Measurements from ENCODE around the gene PRX. TPM values are rescaled to one million over a fixed set of nuclear protein-coding genes. Genes with fewer than 3 reads are reported as not detected.

Gene PRX
- total RNA-seq, 1 experiment from 2014 or later: 2.2 TPM

DNA sequence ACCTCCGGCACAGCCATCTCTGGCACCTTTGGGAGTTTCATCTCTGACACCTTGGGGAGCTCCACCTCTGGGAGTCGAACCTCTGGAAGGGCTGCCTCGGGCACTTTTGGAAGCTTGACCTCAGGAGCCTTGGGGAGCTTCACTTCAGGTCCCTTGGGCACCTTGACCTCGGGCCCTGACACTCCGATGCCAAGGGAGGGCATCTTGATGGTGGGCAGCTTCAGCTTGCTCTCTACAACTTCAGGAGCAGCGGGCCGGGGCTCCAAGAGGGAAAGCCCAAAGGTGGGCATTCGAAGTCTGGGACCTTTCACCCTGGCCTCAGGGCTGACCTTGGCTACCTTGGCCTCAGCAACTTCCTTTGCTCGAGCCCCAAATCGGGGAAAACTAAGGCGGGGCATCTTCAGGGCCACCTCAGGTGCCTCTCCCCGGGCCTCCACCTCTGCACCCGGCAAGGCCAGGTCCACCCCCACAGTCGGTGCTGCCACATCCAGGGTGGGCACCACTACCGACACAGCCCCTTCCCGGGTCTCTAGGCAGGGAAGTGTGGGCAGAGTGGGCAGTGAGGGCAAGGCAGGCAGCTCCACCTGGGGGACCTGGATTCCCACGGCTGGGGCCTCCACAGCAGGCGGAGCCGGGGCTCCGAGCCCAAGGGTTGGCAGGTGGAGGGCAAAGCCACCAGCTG is 16.2 kb downstream of the PRX start:
- BruUV-seq (replicated peaks): no TSS peak
- H3K9ac ChIP-seq (ENCODE audit: low read length): no peak overlapping the region
- ChIA-PET POLR2A (ENCODE audit: unreplicated experiment) (no interaction called here), CTCF (interaction anchor here (0.8 kb wide), 1 partner anchor 92 kb away, joined by 6 read pairs; no protein-coding TSS in a partner anchor)
- H3K4me1 ChIP-seq (ENCODE audit: insufficient read depth, low read length): peaks cover 10% of the 10 kb centered on the region; the same call in 1 of the 2 replicates
- ATAC-seq (no peak), DNase-seq (no peak)
- no peaks in the 10 kb centered on the region for H3K36me3 ChIP-seq (ENCODE audit: low read depth, low read length)
- H3K9me2 ChIP-seq (replicated peaks; ENCODE audit: low read length): no peaks in the 10 kb centered on the region
- no peak overlapping the region for H2AFZ ChIP-seq (ENCODE audit: low read length)
- no peaks in the 10 kb centered on the region for H3K27me3 ChIP-seq (ENCODE audit: low read length)
- H3K79me2 ChIP-seq (ENCODE audit: low read length): no peaks in the 10 kb centered on the region
- no peak overlapping the region for H3K27ac ChIP-seq (ENCODE audit: low read length)
- H3K4me3 ChIP-seq (ENCODE audit: low read length): no peak overlapping the region
- no peaks in the 10 kb centered on the region for H4K20me1 ChIP-seq (ENCODE audit: low read length)
- TF ChIP-seq EZH2 (IDR thresholded peaks at IDR 0.05; ENCODE audit: low read length, unreplicated experiment) (no peak), EZH2phosphoT487 (IDR thresholded peaks at IDR 0.05; ENCODE audit: borderline replicate concordance, low read length) (no peak)
- intact Hi-C loops (cut with micrococcal nuclease): no loop called here
- H3K9me3 ChIP-seq (ENCODE audit: low read length): no peaks in the 10 kb centered on the region
- no peak overlapping the region for H3K4me2 ChIP-seq (ENCODE audit: low read length)
- no peaks in the 10 kb centered on the region for H3F3A ChIP-seq (ENCODE audit: low read length, unreplicated experiment)

DNA sequence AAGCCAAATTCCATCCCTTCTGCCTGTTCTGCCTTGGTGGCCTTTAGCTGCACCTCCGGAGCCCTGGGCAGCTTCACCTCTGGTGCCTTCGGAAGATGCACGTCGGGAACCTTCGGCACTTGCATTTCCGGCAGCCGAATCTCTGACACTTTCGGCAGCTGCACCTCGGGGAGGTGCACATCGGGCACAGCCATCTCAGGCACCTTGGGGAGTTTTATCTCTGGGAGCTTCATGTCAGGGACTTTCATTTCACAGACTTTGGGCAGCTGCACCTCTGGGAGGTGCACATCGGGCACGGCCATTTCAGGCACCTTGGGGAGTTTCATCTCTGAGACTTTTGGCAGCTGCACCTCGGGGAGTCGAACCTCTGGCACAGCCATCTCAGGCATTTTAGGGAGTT is 17.2 kb downstream of the PRX start:
- POLR2A ChIA-PET (ENCODE audit: unreplicated experiment): no interaction called here

DNA sequence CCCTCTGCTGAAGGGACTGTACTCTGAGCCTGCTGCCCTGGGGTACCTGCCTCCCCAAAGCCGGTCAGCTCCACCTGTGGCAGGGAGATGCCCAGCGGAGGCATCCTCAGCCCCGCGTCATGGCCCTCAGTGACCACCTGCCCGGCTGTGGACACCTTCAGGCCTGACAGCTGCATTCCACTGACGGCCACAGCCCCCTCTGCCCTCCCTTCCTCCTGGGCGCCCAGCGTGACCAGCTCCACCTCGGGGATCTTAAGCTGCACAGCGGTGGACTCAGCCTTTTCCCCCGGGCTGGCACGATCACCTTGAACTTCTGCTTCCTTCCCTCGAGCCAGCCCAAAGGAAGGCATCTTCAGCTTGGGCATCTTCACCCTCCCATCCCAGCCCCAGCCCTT is 18.4 kb downstream of the PRX start:
- CTCF ChIA-PET: no interaction called here
- intact Hi-C loops (cut with micrococcal nuclease): no loop called here
- Histone ChIP-seq H3K27ac (ENCODE audit: low read length) (no peak overlapping the region), H3F3A (ENCODE audit: low read length, unreplicated experiment) (no peaks in the 10 kb centered on the region), H3K9me3 (ENCODE audit: low read length) (no peaks in the 10 kb centered on the region), H3K4me2 (ENCODE audit: low read length) (no peak overlapping the region), H3K9me2 (replicated peaks; ENCODE audit: low read length) (no peaks in the 10 kb centered on the region), H2AFZ (ENCODE audit: low read length) (no peak overlapping the region), H3K27me3 (ENCODE audit: low read length) (no peaks in the 10 kb centered on the region), H3K79me2 (ENCODE audit: low read length) (no peaks in the 10 kb centered on the region), H3K4me1 (ENCODE audit: insufficient read depth, low read length) (peaks cover 10% of the 10 kb centered on the region; the same call in 1 of the 2 replicates), H4K20me1 (ENCODE audit: low read length) (no peaks in the 10 kb centered on the region), H3K9ac (ENCODE audit: low read length) (no peak overlapping the region), H3K4me3 (ENCODE audit: low read length) (no peak overlapping the region), H3K36me3 (ENCODE audit: low read depth, low read length) (no peaks in the 10 kb centered on the region)
- DNase-seq: no peak
- ATAC-seq: no peak
- POLR2A ChIA-PET (ENCODE audit: unreplicated experiment): interaction anchor here (0.7 kb wide), 1 partner anchor 19 kb away, joined by 3 read pairs; no protein-coding TSS in a partner anchor
- BruUV-seq (replicated peaks): no TSS peak
- TF ChIP-seq, protein P1, sequence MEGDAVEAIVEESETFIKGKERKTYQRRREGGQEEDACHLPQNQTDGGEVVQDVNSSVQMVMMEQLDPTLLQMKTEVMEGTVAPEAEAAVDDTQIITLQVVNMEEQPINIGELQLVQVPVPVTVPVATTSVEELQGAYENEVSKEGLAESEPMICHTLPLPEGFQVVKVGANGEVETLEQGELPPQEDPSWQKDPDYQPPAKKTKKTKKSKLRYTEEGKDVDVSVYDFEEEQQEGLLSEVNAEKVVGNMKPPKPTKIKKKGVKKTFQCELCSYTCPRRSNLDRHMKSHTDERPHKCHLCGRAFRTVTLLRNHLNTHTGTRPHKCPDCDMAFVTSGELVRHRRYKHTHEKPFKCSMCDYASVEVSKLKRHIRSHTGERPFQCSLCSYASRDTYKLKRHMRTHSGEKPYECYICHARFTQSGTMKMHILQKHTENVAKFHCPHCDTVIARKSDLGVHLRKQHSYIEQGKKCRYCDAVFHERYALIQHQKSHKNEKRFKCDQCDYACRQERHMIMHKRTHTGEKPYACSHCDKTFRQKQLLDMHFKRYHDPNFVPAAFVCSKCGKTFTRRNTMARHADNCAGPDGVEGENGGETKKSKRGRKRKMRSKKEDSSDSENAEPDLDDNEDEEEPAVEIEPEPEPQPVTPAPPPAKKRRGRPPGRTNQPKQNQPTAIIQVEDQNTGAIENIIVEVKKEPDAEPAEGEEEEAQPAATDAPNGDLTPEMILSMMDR (conservative IDR thresholded peaks at IDR 0.05; ENCODE audit: low read depth, low read length): no peak
- no peak for TF ChIP-seq EZH2phosphoT487 (IDR thresholded peaks at IDR 0.05; ENCODE audit: borderline replicate concordance, low read length)
- no peak for TF ChIP-seq EZH2 (IDR thresholded peaks at IDR 0.05; ENCODE audit: low read length, unreplicated experiment)

More for the DNA sequence above, 17.2 kb downstream of the PRX start:
- Histone ChIP-seq H2AFZ (ENCODE audit: low read length) (no peak overlapping the region), H3K79me2 (ENCODE audit: low read length) (no peaks in the 10 kb centered on the region), H3K27ac (ENCODE audit: low read length) (no peak overlapping the region), H4K20me1 (ENCODE audit: low read length) (no peaks in the 10 kb centered on the region), H3K27me3 (ENCODE audit: low read length) (no peaks in the 10 kb centered on the region), H3K9me3 (ENCODE audit: low read length) (no peaks in the 10 kb centered on the region), H3K9ac (ENCODE audit: low read length) (no peak overlapping the region), H3F3A (ENCODE audit: low read length, unreplicated experiment) (no peaks in the 10 kb centered on the region), H3K4me2 (ENCODE audit: low read length) (no peak overlapping the region), H3K4me1 (ENCODE audit: insufficient read depth, low read length) (peaks cover 10% of the 10 kb centered on the region; the same call in 1 of the 2 replicates), H3K9me2 (replicated peaks; ENCODE audit: low read length) (no peaks in the 10 kb centered on the region), H3K36me3 (ENCODE audit: low read depth, low read length) (no peaks in the 10 kb centered on the region), H3K4me3 (ENCODE audit: low read length) (no peak overlapping the region)
- TF ChIP-seq EZH2 (IDR thresholded peaks at IDR 0.05; ENCODE audit: low read length, unreplicated experiment): no peak
- TF ChIP-seq, protein P1 (conservative IDR thresholded peaks at IDR 0.05; ENCODE audit: low read depth, low read length): no peak
- no peak for TF ChIP-seq EZH2phosphoT487 (IDR thresholded peaks at IDR 0.05; ENCODE audit: borderline replicate concordance, low read length)
- no peak for DNase-seq
- CTCF ChIA-PET: interaction anchor here (0.8 kb wide), 1 partner anchor 91 kb away, joined by 6 read pairs; no protein-coding TSS in a partner anchor
- no TSS peak for BruUV-seq (replicated peaks)
- intact Hi-C loops (cut with micrococcal nuclease): no loop called here
- no peak for ATAC-seq
